Activated T-cell treated with anti-CD3 and anti-CD28 coated beads, Interleukin-2, amount 50 U/mL, for 1 hour (primary cell): Measurements from ENCODE around the gene RBM38.
A peak's percentile ranks its signal among the peaks of the same experiment; 100 is the strongest.
"Not testable (repeated sequence)": the region's sequence is repeated elsewhere in the genome, so short reads cannot be mapped to it uniquely, and the experiment has no call there.

ENCODE experiments used
- DNase-seq: peaks from one replicate; pipeline ENCODE4 v3.0.0-alpha.2; 2020

RBM38 gene

GRCh38 chr20:57421253-57422220 is 30.3 kb downstream of the RBM38 start:
- no peak for DNase-seq

DNA sequence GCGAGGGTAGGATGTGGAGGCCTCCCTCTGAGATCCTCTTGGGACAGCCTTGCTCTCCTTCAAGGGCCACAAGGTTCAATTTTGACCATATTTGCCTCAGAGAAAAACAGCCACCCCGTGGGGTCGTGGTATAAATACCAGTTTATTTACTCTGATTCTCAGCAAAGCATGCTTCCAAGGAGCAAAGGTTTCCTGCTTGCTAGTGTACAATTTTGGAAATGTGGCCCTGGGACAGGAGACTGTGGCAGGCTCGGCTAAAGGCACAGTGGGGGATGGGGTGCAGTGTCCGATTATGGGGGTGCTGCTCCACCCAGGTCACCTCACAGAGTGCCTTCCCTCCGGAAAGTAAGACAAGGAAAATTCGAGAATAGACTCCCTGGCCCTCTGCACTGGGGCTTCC is 31.1 kb downstream of the RBM38 start:
- no peak for DNase-seq

GRCh38 chr20:57425150-57426013 is 34.2 kb downstream of the RBM38 start:
- no peak for DNase-seq

- no peak for DNase-seq
Measured at GRCh38 chr20:57426271-57426689, 35.1 kb downstream of the RBM38 start.

GRCh38 chr20:57426831-57427230 is 35.6 kb downstream of the RBM38 start:
- no peak for DNase-seq

DNA sequence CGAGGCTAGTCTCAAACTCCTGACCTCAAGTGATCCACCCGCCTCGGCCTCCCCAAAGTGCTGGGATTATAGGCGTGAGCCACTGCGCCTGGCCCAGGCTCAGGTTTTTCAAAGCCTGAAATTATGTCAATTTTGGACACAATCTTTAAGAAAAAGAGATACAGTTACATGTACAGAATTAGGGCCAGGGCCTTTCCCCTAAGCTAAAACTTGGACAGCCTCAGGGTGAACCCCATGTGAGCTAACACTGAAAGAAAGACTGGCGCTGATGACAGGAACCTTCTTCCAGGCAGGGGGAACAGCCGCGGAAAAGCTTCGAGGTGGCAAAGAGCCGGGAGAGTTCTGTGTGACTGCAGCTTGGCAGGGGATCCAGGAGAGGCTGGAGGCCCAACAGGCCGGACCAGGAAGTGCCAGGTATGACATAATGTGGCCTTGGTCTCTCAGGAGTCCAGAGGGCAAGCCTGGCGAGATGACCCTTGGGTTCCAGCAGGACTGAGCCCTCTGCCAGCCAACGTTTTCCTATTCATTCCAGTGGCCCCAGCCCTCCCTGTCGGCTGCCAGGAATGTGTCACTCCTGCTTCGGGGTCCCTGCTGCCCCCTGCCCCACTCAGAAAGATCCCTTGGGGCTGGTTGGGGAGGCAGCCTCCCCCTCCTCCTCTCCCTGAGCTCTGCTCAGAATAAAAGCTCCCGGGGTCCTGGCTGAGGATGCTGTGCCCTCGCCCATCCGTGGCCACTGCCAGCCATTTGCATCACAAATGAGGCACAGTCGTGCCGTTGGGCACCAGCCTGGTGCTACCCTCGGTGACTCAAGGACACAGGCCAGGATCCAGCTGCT is 37.3 kb downstream of the RBM38 start:
- DNase-seq = no peak

GRCh38 chr20:57429159-57429496 is 37.9 kb downstream of the RBM38 start:
- DNase-seq = no peak

- DNase-seq = no peak
Measured at GRCh38 chr20:57429580-57430200, 38.5 kb downstream of the RBM38 start.

DNA sequence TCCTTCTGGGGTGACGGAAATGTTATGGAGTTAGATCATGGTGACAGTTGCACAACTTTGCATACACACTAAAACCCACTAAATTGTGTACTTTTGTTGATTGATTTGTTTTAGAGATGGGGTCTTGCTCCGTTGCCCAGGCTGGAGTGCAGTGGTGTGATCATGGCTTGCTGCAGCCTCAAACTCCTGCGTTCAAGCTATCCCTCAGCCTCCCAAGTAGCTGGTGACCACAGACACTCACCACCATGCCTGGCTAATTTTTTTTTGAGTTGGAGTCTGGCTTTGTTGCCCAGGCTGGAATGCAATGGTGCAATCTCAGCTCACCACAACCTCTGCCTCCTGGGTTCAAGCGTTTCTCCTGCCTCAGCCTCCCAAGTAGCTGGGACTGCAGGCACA is 39.0 kb downstream of the RBM38 start:
- not testable (repeated sequence) for DNase-seq

DNA sequence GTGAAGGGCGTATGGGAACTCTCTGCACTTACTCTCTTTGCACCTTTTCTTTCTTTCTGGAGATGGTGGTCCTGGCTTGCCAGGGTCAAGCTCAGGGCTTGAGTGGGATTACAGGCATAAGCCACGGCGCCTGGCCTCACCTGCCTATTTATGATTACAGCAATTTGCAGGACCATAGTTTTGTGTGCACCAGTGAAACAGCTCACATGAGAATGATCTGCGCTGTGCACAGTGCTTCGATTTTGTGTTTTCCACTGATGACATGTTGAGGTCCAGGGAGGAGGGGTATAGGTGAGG is 40.3 kb downstream of the RBM38 start:
- no peak for DNase-seq

GRCh38 chr20:57432480-57432861 is 41.3 kb downstream of the RBM38 start:
- DNase-seq = no peak

DNA sequence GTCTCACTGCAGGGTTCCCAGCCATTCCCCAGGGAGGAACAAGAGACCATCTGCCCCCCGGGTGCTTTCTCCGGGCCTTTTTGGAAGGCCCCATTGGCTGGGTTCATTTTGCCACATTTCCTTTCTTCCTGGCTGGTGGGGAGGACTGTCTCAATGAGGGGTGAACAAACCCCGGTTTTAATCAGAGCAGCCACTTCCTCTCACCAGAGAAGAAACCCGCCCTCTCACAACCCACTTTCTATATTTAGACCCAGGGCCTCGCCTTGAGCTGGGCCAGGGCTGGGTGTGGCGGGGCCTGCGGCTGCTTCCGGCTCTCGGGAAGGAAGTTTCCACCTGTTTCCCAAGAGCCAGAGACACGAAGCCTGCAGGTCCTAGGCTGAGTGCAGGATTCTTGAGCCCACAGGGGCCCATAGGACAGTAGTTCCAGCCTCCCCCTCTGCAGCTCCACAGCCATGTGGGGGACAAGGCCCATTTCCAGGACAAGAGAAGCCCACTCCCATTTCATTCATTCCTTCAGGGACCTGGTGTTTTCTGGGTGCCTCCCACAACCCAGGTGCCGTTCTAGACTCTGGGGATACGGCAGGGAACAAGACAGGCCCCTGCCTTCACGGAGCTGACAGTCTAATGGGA is 41.8 kb downstream of the RBM38 start:
- peak; percentile 61 for DNase-seq

DNA sequence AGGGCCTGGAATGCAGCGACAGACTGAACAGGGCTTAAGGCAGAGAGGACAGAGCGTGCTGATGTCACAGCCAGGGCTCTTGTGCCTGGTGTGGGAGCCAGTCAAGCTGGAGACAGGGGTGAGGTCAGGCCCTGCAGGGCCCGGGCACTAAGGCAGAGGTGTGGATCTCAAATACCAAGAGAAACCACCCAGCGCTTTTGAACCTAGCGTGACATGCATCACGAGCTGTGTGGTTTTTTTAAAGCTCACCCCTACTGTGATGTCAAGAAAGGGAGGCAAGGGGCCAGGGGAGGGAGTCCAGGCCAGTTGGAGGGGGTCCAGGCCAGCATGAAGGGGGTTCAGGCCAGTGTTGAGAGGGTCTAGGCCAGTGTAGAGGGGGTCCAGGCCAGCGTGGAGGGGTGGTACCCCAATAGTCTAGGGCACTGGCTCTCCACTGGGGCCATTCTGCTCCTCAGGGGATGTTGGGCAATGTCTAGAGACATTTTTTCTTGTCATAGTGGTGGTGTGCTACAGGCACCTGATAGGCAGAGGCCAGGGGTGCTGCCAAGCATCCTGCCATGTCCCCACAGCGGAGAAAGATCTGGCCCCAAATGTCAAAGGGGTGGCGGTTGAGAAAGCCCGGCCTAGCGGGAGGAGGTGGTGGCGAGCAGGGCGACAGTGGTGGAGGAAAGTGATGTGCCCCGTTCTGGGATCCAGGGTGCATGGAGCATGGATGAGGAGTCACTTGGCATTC is 42.6 kb downstream of the RBM38 start:
- peak; percentile 42 for DNase-seq

- peak; percentile 39 for DNase-seq
Measured at GRCh38 chr20:57434390-57434700, 43.1 kb downstream of the RBM38 start.

DNA sequence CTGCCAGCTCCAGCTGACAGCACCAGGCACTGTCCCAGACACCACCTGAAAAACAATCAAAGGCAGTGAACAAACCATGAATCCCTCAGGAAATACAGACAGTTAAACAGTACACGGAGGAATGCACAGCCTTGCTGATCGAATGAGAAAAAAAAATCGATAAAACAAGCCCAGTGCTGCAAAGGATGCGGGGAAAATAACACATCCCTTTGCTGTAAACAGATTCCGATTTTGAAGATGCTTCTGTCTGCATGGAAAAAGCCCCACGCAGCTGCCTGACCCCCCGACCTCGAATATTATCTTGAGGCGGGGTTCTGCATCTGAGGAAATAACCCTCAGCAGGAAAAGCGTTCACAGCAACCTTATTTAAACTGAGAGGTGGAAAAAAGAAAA is 43.9 kb downstream of the RBM38 start:
- no peak for DNase-seq

DNA sequence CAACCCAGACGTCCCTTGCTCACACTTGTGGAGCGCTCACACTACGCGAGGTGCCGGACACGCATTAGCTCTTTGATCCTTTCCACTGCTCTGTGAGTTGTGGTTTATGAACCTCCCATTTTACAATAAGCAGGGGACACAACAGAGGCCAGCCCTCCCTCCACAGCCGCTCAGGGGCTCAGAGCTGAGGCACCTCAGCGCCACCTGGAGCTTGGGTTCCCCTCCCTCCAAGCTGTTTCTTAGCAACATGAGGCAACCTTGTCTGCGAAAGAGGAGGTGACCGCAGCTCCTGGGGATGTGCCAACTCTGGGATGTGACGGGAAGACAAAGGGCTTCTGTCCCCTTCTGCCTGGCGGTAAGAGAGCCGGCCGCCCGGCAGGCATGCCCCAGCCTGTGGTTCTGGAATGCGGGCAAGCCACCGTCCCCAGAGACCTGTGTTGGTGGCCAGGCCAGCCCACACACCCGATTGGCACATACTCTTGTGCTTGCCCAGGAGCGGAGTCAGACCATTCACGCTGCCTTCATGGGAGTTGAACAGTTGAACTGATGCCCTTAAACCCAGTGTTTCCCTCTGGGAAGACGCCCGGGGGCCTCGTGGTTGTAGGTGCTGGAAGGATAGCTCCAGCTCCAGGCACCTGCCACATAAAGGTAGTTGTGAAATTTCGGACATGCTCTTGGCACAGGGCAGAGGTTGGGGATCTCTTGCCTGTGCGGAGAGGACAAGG is 44.5 kb downstream of the RBM38 start:
- peak; percentile 58 for DNase-seq

- DNase-seq = no peak
Measured at GRCh38 chr20:57436223-57436545, 45.0 kb downstream of the RBM38 start.

DNA sequence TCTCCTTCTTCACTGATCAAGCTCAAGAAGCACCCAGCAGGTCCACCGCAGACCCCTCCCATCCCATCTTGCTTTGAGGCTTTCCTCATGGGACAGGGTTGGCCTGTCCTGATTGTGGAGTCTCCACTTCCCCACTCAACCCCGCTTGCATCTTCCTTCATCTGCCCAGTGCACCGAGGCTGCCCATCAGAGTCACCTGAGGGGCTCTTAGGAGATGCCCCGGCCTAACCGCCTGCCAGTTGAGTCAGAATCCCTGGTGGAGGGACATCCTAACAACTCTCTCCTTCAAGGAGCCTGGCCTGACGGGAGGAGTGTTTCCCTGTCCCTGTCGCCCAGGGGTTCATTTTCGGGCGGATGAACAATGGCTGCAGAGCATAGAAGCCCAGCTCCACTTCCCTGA is 46.1 kb downstream of the RBM38 start:
- DNase-seq = no peak

- no peak for DNase-seq
Measured at GRCh38 chr20:57437672-57438330, 46.6 kb downstream of the RBM38 start.

GRCh38 chr20:57438552-57438951 is 47.4 kb downstream of the RBM38 start:
- DNase-seq = no peak

- DNase-seq = no peak
Measured at GRCh38 chr20:57439432-57439831, 48.2 kb downstream of the RBM38 start.
